HCT116 (cell line): ENCODE results near the gene SUGCT. TPM values are rescaled to one million over a fixed set of nuclear protein-coding genes. Genes with fewer than 3 reads are reported as not detected.

ENCODE experiments used
- ATAC-seq: fragments of 200-7000 bp; cut with Tn5 transposase; 2 replicates; pipeline ENCODE4 v1.9.1; 2020; ENCODE audit warnings: mild to moderate bottlenecking, moderate library complexity
- BruUV-seq: library from RNA; stranded (reverse); fragments of 400-500 nt; replicated peaks from 2 replicates; lab custom pipeline; 2021; lab: Mats Ljungman, UMichigan
- CTCF ChIA-PET: fragments of 300-600 bp; sonication (Branson Sonifier 250); formaldehyde crosslinking; loops from one replicate; lab custom pipeline; 2021; ENCODE audit warnings: antibody characterized with exemption; lab: Charles Lee
- POLR2A ChIA-PET: fragments of 300-600, 350-600 bp; sonication (Branson Sonifier 250); formaldehyde crosslinking; loops from one replicate; lab custom pipeline; 2021; ENCODE audit warnings: antibody characterized with exemption; lab: Charles Lee
- RAD21 ChIA-PET, 2 experiments: fragments of 300-600 bp; sonication (Branson Sonifier 250); formaldehyde crosslinking; loops; one replicate each; lab custom pipeline; 2023; ENCODE audit warnings: low total read pairs in 2 of 2; ENCODE audit not compliant: uncharacterized antibody in 2 of 2, unreplicated experiment in 2 of 2, low non-redundant PET in 1 of 2; lab: Charles Lee
- DNase-seq: peaks from one replicate; pipeline ENCODE4 v3.0.0-alpha.2; 2010; ENCODE audit warnings: low read depth, low spot score
- H2AFZ ChIP-seq: fragments of 200-600 bp; shearing (Covaris generic), sonication (generic); 2 replicates; pipeline ENCODE4 v1.6.1; 2017; ENCODE audit warnings: low read depth, mixed run types, mixed read lengths, antibody characterized with exemption, low read length; ENCODE audit not compliant: poor library complexity, severe bottlenecking
- H3K27ac ChIP-seq: 2 replicates; pipeline ENCODE4 v1.5.1; 2012; ENCODE audit warnings: low read depth, low read length
- H3K27me3 ChIP-seq: fragments of 200-600 bp; sonication (generic); 2 replicates; pipeline ENCODE4 v1.6.1; 2016; ENCODE audit warnings: mixed run types, low read length, mixed read lengths; ENCODE audit not compliant: insufficient read depth
- H3K36me3 ChIP-seq, 2 experiments: fragments of 200-500 bp in 1 of 2; fragments of 200-600 bp in 1 of 2; sonication (Bioruptor generic) in 1 of 2; sonication (generic) in 1 of 2; 2 replicates each; pipeline versions ENCODE4 v1.5.1 to v1.6.1; 2014 to 2016; ENCODE audit warnings: low read length in 2 of 2, inconsistent platforms in 1 of 2, mixed read lengths in 1 of 2, mixed run types in 1 of 2; ENCODE audit not compliant: insufficient read depth in 2 of 2, control insufficient read depth in 1 of 2
- H3K4me1 ChIP-seq, 2 experiments: fragments of 200-600 bp in 1 of 2; sonication (generic) in 1 of 2; 2 replicates each; pipeline versions ENCODE4 v1.5.1 to v1.6.1; 2012 to 2017; ENCODE audit warnings: low read length in 2 of 2, inconsistent platforms in 1 of 2, mild to moderate bottlenecking in 1 of 2, mixed read lengths in 1 of 2, mixed run types in 1 of 2, moderate library complexity in 1 of 2; ENCODE audit not compliant: insufficient read depth in 2 of 2, control insufficient read depth in 1 of 2
- H3K4me2 ChIP-seq: fragments of 200-600 bp; sonication (generic); 2 replicates; pipeline ENCODE4 v1.6.1; 2017; ENCODE audit warnings: mixed run types, low read length, mixed read lengths
- H3K4me3 ChIP-seq, 2 experiments: fragments of 200-600 bp in 1 of 2; sonication (generic) in 1 of 2; replicated peaks in 1 of 2; 2 replicates each; pipeline ENCODE4 v1.5.1; 2011 to 2016; ENCODE audit warnings: low read length in 2 of 2, control low read depth in 1 of 2, low read depth in 1 of 2, mild to moderate bottlenecking in 1 of 2, mixed read lengths in 1 of 2, mixed run types in 1 of 2
- H3K79me2 ChIP-seq: fragments of 200-600 bp; sonication (generic); 2 replicates; pipeline ENCODE4 v1.6.1; 2017; ENCODE audit warnings: mild to moderate bottlenecking, mixed run types, low read length, moderate library complexity, mixed read lengths; ENCODE audit not compliant: insufficient read depth
- H3K9ac ChIP-seq: fragments of 200-600 bp; sonication (generic); 2 replicates; pipeline ENCODE4 v1.6.1; 2016; ENCODE audit warnings: low read length, mixed read lengths
- H3K9me2 ChIP-seq: fragments of 200-600 bp; sonication (generic), shearing (Covaris generic); 2 replicates; pipeline ENCODE4 v1.6.1; 2017; ENCODE audit warnings: mixed run types, mild to moderate bottlenecking, moderate library complexity; ENCODE audit not compliant: insufficient read depth
- H3K9me3 ChIP-seq, 2 experiments: fragments of 200-500 bp in 1 of 2; fragments of 200-600 bp in 1 of 2; sonication (Bioruptor generic) in 1 of 2; sonication (generic) in 1 of 2; 2 replicates each; pipeline ENCODE4 v1.6.1; 2014 to 2017; ENCODE audit warnings: low read length in 2 of 2, mixed read lengths in 2 of 2, inconsistent platforms in 1 of 2, low read depth in 1 of 2, mild to moderate bottlenecking in 1 of 2, mixed run types in 1 of 2, moderate library complexity in 1 of 2; ENCODE audit not compliant: control insufficient read depth in 1 of 2, insufficient read depth in 1 of 2
- H4K20me1 ChIP-seq: fragments of 200-600 bp; sonication (generic), shearing (Covaris generic); 2 replicates; pipeline ENCODE4 v1.6.1; 2017; ENCODE audit warnings: mixed run types, mild to moderate bottlenecking, moderate library complexity; ENCODE audit not compliant: insufficient read depth
- CBX3 ChIP-seq: IDR thresholded peaks from 2 replicates; pipeline ENCODE4 v1.6.1; 2012; ENCODE audit warnings: low read depth
- ELF1 ChIP-seq: IDR thresholded peaks from 2 replicates; pipeline ENCODE4 v1.6.1; 2012; ENCODE audit warnings: low read depth, borderline replicate concordance
- FOSL1 ChIP-seq: IDR thresholded peaks from 2 replicates; pipeline ENCODE4 v1.6.1; 2012; ENCODE audit warnings: low read depth
- POLR2A ChIP-seq: IDR thresholded peaks from 2 replicates; pipeline ENCODE4 v1.7.0; 2011; ENCODE audit warnings: borderline replicate concordance; ENCODE audit not compliant: insufficient read depth, insufficient read length; ENCODE audit errors: extremely low read depth
- POLR2AphosphoS5 ChIP-seq: IDR thresholded peaks from 2 replicates; pipeline ENCODE4 v1.6.1; 2011; ENCODE audit warnings: mild to moderate bottlenecking, low read depth, low read length, moderate library complexity
- SRF ChIP-seq: IDR thresholded peaks from 2 replicates; pipeline ENCODE4 v1.6.1; 2012; ENCODE audit warnings: low read depth
- TCF7L2 ChIP-seq: IDR thresholded peaks from 2 replicates; pipeline ENCODE4 v1.7.0; 2011; ENCODE audit warnings: borderline replicate concordance, inconsistent platforms; ENCODE audit not compliant: insufficient read depth, insufficient read length; ENCODE audit errors: extremely low read depth
- ZFX ChIP-seq: fragments of 450-650 bp; IDR thresholded peaks from 2 replicates; pipeline ENCODE4 v1.6.1; 2017
- ZNF274 ChIP-seq: fragments of 200-500 bp; sonication (Bioruptor generic); IDR thresholded peaks from 2 replicates; pipeline ENCODE4 v1.6.1; 2014; ENCODE audit warnings: mild to moderate bottlenecking, low read depth, low read length, inconsistent platforms
- intact Hi-C: fragments of 100-400 bp; cut with micrococcal nuclease; formaldehyde crosslinking; loops from 2 replicates; pipeline ENCODE4 v1.10.0; 2022
- total RNA-seq: library from RNA; stranded (reverse); gene quantifications from one replicate; pipeline ENCODE4 v1.2.1, GENCODE V29; 2021; ENCODE audit not compliant: unreplicated experiment
- TF ChIP-seq, protein P1 (sequence below), 3 experiments: fragments of 200-600 bp in 1 of 3; sonication (generic) in 1 of 3; IDR thresholded peaks in 2 of 3; conservative IDR thresholded peaks in 1 of 3; 2 replicates each; pipeline ENCODE4 v1.5.1; 2012 to 2017; ENCODE audit warnings: low read depth in 2 of 3, low read length in 2 of 3, antibody characterized with exemption in 1 of 3, borderline replicate concordance in 1 of 3, control low read depth in 1 of 3, mild to moderate bottlenecking in 1 of 3, mixed read lengths in 1 of 3, mixed run types in 1 of 3, moderate library complexity in 1 of 3; ENCODE audit not compliant: insufficient read depth in 1 of 3
- TF ChIP-seq, protein P2 (sequence below): IDR thresholded peaks from 2 replicates; pipeline ENCODE4 v1.6.1; 2011; ENCODE audit warnings: mild to moderate bottlenecking, low read length, moderate library complexity; ENCODE audit not compliant: insufficient replicate concordance; ENCODE audit errors: extremely low read depth
- TF ChIP-seq, protein P3 (sequence below): IDR thresholded peaks from 2 replicates; pipeline ENCODE4 v1.6.1; 2012
- TF ChIP-seq, protein P4 (sequence below): IDR thresholded peaks from 2 replicates; pipeline ENCODE4 v1.6.1; 2012; ENCODE audit warnings: low read depth

The SUGCT gene
- total RNA-seq, 1 experiment from 2014 or later, result 4.4 TPM

DNA sequence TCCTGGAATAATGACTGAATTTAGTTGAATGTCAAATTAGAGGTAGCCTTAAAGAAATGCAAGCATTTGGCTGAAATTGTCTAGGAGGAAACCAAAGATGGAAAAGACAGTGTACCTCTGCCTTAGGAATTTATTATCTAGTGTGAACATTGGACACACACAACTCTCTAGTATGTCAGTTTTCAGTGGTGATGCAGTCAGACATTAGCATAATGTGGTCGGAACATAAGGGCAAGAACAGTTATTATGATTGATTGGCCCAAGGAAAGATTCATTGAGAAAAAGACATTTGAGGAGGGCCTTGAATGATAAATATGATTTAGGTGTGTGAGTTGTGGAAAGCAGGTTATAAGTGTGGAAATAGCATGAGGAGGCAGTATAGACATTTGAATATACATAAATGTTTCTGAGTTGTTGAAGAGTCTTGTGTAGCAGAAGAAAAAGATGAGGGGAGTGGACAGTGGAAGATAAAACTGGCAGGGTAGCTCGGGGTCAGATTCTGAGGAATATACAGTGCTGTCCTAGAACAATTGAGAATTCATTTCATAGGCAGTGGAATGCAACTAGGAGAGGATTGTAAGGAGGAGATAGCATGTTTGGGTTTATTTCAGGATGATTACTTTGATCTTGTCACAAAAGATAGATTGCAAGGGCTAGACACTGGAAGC, 414.7 kb downstream of the SUGCT start:
- Histone ChIP-seq H2AFZ (no peak overlapping the region), H3K9me2 (no peaks in the 10 kb centered on the region), H3K9me3 (no peaks in the 10 kb centered on the region), H3K36me3 (no peaks in the 10 kb centered on the region), H3K27me3 (0 out of 2 replicates have a peak, but pooled peaks cover 4% of the 10 kb centered on the region), H3K79me2 (no peaks in the 10 kb centered on the region), H3K4me2 (no peak overlapping the region), H3K4me3 (no peak overlapping the region), H3K9ac (no peak overlapping the region), H4K20me1 (no peaks in the 10 kb centered on the region), H3K4me1 (no peaks in the 10 kb centered on the region), H3K27ac (no peak overlapping the region)
- no peak for DNase-seq
- TF ChIP-seq, protein P1, sequence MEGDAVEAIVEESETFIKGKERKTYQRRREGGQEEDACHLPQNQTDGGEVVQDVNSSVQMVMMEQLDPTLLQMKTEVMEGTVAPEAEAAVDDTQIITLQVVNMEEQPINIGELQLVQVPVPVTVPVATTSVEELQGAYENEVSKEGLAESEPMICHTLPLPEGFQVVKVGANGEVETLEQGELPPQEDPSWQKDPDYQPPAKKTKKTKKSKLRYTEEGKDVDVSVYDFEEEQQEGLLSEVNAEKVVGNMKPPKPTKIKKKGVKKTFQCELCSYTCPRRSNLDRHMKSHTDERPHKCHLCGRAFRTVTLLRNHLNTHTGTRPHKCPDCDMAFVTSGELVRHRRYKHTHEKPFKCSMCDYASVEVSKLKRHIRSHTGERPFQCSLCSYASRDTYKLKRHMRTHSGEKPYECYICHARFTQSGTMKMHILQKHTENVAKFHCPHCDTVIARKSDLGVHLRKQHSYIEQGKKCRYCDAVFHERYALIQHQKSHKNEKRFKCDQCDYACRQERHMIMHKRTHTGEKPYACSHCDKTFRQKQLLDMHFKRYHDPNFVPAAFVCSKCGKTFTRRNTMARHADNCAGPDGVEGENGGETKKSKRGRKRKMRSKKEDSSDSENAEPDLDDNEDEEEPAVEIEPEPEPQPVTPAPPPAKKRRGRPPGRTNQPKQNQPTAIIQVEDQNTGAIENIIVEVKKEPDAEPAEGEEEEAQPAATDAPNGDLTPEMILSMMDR (IDR thresholded peaks at IDR 0.05 in 2 of 3, conservative IDR thresholded peaks at IDR 0.05 in 1 of 3; ENCODE audit: borderline replicate concordance in 1 of 3, insufficient read depth in 1 of 3, low read depth in 2 of 3, low read length in 2 of 3), result no peak
- TF ChIP-seq POLR2A, result no peak
- no peak for TF ChIP-seq TCF7L2
- TF ChIP-seq ELF1, result no peak
- no peak for TF ChIP-seq SRF
- no peak for TF ChIP-seq FOSL1
- no peak for TF ChIP-seq CBX3
- TF ChIP-seq, protein P2, sequence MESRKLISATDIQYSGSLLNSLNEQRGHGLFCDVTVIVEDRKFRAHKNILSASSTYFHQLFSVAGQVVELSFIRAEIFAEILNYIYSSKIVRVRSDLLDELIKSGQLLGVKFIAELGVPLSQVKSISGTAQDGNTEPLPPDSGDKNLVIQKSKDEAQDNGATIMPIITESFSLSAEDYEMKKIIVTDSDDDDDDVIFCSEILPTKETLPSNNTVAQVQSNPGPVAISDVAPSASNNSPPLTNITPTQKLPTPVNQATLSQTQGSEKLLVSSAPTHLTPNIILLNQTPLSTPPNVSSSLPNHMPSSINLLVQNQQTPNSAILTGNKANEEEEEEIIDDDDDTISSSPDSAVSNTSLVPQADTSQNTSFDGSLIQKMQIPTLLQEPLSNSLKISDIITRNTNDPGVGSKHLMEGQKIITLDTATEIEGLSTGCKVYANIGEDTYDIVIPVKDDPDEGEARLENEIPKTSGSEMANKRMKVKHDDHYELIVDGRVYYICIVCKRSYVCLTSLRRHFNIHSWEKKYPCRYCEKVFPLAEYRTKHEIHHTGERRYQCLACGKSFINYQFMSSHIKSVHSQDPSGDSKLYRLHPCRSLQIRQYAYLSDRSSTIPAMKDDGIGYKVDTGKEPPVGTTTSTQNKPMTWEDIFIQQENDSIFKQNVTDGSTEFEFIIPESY, result no peak
- TF ChIP-seq, protein P3, sequence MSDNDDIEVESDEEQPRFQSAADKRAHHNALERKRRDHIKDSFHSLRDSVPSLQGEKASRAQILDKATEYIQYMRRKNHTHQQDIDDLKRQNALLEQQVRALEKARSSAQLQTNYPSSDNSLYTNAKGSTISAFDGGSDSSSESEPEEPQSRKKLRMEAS, result no peak
- TF ChIP-seq, protein P4, sequence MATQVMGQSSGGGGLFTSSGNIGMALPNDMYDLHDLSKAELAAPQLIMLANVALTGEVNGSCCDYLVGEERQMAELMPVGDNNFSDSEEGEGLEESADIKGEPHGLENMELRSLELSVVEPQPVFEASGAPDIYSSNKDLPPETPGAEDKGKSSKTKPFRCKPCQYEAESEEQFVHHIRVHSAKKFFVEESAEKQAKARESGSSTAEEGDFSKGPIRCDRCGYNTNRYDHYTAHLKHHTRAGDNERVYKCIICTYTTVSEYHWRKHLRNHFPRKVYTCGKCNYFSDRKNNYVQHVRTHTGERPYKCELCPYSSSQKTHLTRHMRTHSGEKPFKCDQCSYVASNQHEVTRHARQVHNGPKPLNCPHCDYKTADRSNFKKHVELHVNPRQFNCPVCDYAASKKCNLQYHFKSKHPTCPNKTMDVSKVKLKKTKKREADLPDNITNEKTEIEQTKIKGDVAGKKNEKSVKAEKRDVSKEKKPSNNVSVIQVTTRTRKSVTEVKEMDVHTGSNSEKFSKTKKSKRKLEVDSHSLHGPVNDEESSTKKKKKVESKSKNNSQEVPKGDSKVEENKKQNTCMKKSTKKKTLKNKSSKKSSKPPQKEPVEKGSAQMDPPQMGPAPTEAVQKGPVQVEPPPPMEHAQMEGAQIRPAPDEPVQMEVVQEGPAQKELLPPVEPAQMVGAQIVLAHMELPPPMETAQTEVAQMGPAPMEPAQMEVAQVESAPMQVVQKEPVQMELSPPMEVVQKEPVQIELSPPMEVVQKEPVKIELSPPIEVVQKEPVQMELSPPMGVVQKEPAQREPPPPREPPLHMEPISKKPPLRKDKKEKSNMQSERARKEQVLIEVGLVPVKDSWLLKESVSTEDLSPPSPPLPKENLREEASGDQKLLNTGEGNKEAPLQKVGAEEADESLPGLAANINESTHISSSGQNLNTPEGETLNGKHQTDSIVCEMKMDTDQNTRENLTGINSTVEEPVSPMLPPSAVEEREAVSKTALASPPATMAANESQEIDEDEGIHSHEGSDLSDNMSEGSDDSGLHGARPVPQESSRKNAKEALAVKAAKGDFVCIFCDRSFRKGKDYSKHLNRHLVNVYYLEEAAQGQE, result no peak
- no peak for TF ChIP-seq ZFX
- no peak for TF ChIP-seq ZNF274
- TF ChIP-seq POLR2AphosphoS5, result no peak
- intact Hi-C loops, result no loop called here
- RAD21 ChIA-PET, result no interaction called here
- no TSS peak for BruUV-seq
- POLR2A ChIA-PET, result no interaction called here
- no peak for ATAC-seq
- CTCF ChIA-PET, result no interaction called here
